Measurements from ENCODE around the gene B9D2. TPM values are rescaled to one million over a fixed set of nuclear protein-coding genes. Genes with fewer than 3 reads are reported as not detected.

B9D2 gene
- total RNA-seq, 1 experiment from 2014 or later, result 7.3 TPM

DNA sequence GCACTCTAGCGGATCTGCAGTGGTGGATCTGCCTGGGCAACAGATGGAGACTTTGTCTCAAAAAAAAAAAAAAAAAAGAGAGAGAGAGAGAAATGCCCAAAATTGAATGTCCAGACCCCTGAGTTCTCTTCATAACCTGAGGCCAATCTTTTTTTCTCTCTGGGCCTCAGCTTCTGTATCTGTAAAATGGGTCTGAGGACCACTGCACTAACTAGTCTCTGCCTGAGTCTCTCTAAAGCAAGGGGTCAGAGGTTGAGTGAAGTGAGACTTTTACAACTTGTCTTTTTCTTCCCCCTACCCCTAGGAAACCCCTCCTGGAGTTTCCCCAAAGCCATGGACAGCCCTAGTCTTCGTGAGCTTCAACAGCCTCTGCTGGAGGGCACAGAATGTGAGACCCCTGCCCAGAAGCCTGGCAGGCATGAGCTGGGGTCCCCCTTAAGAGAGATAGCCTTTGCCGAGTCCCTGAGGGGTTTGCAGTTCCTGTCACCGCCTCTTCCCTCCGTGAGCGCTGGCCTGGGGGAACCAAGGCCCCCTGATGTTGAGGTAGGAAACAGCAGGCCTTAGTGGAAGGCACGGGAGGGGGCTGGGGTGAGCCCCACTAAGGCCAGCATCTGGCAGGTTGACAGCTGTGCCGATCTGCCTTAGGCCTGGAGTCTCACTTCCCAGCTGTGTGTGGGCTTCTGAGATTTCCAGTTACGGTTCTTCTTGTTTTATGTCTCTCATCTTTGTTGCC, 14.2 kb upstream of the B9D2 start:
- DNase-seq (ENCODE audit: low read depth, low spot score), result no peak
- ChIA-PET RAD21 (ENCODE audit: low non-redundant PET in 1 of 2, low total read pairs in 2 of 2, uncharacterized antibody in 2 of 2, unreplicated experiment in 2 of 2) (no interaction called here), POLR2A (no interaction called here), CTCF (no interaction called here)
- no TSS peak for BruUV-seq (replicated peaks)
- Histone ChIP-seq H3K4me1 (ENCODE audit: control insufficient read depth in 1 of 2, insufficient read depth in 2 of 2, low read length in 2 of 2) (peaks cover 10 to 26% of the 10 kb centered on the region in 2 experiments), H2AFZ (ENCODE audit: low read depth, low read length, poor library complexity, severe bottlenecking) (no peak overlapping the region), H3K27ac (ENCODE audit: low read depth, low read length) (no peak overlapping the region), H3K36me3 (ENCODE audit: control insufficient read depth in 1 of 2, insufficient read depth in 2 of 2, low read length in 2 of 2) (no peaks in the 10 kb centered on the region; a peak in 1 of 4 replicates), H4K20me1 (ENCODE audit: insufficient read depth) (no peaks in the 10 kb centered on the region), H3K27me3 (ENCODE audit: insufficient read depth, low read length) (no peaks in the 10 kb centered on the region), H3K9me2 (ENCODE audit: insufficient read depth) (no peaks in the 10 kb centered on the region), H3K9ac (ENCODE audit: low read length) (no peak overlapping the region), H3K79me2 (ENCODE audit: insufficient read depth, low read length) (no peaks in the 10 kb centered on the region), H3K9me3 (ENCODE audit: control insufficient read depth in 1 of 2, insufficient read depth in 1 of 2, low read depth in 1 of 2, low read length in 2 of 2) (no peaks in the 10 kb centered on the region), H3K4me2 (ENCODE audit: low read length) (no peak overlapping the region), H3K4me3 (replicated peaks in 1 of 2; ENCODE audit: low read depth in 1 of 2, low read length in 2 of 2) (no peak overlapping the region)
- intact Hi-C loops (cut with micrococcal nuclease), result no loop called here
- TF ChIP-seq, protein P1, sequence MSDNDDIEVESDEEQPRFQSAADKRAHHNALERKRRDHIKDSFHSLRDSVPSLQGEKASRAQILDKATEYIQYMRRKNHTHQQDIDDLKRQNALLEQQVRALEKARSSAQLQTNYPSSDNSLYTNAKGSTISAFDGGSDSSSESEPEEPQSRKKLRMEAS (IDR thresholded peaks at IDR 0.05), result no peak
- ATAC-seq, result no peak

DNA sequence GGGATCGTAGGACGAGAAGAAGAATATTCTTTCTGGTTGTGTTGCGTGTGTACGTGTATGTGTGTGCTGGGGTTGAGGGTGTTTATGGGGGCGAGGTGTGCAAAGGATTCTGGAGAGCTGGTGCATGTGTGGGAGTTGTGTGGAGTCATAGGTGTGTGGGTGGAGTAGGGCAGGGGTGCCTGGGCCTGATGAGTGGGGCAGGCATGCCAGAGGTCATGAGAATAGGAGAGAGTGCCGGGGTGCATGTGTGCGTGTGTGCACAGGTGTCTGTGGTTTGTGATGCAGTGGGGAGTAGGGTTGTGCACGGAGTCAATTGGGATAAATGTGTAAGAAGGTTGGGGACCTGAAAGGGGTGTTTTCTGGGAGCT, 13.0 kb upstream of the B9D2 start:
- Histone ChIP-seq H3K27ac (ENCODE audit: low read depth, low read length) (no peak overlapping the region), H3K4me1 (ENCODE audit: control insufficient read depth in 1 of 2, insufficient read depth in 2 of 2, low read length in 2 of 2) (peaks cover 10 to 26% of the 10 kb centered on the region in 2 experiments), H3K36me3 (ENCODE audit: control insufficient read depth in 1 of 2, insufficient read depth in 2 of 2, low read length in 2 of 2) (no peaks in the 10 kb centered on the region), H3K4me3 (replicated peaks in 1 of 2; ENCODE audit: low read depth in 1 of 2, low read length in 2 of 2) (no peak overlapping the region), H3K27me3 (ENCODE audit: insufficient read depth, low read length) (no peaks in the 10 kb centered on the region), H4K20me1 (ENCODE audit: insufficient read depth) (no peaks in the 10 kb centered on the region), H3K9me2 (ENCODE audit: insufficient read depth) (no peaks in the 10 kb centered on the region), H3K9me3 (ENCODE audit: control insufficient read depth in 1 of 2, insufficient read depth in 1 of 2, low read depth in 1 of 2, low read length in 2 of 2) (no peaks in the 10 kb centered on the region), H2AFZ (ENCODE audit: low read depth, low read length, poor library complexity, severe bottlenecking) (no peak overlapping the region), H3K9ac (ENCODE audit: low read length) (no peak overlapping the region), H3K4me2 (ENCODE audit: low read length) (no peak overlapping the region), H3K79me2 (ENCODE audit: insufficient read depth, low read length) (no peaks in the 10 kb centered on the region)
- BruUV-seq (replicated peaks), result no TSS peak
- CTCF ChIA-PET, result interaction anchor here (0.7 kb wide), 1 partner anchor 270 kb away, joined by 3 read pairs; no protein-coding TSS in a partner anchor
- TF ChIP-seq EZH2phosphoT487 (IDR thresholded peaks at IDR 0.05; ENCODE audit: borderline replicate concordance), result no peak
- TF ChIP-seq FOSL1 (IDR thresholded peaks at IDR 0.05; ENCODE audit: low read depth), result no peak
- TF ChIP-seq CEBPB (IDR thresholded peaks at IDR 0.05; ENCODE audit: low read depth), result no peak
- TF ChIP-seq EGR1 (IDR thresholded peaks at IDR 0.05; ENCODE audit: low read depth), result no peak
- no peak for TF ChIP-seq CBX3 (IDR thresholded peaks at IDR 0.05; ENCODE audit: low read depth)
- TF ChIP-seq POLR2A (IDR thresholded peaks at IDR 0.05; ENCODE audit: borderline replicate concordance, extremely low read depth, insufficient read depth, insufficient read length), result no peak
- TF ChIP-seq YY1 (IDR thresholded peaks at IDR 0.05; ENCODE audit: extremely low read depth, insufficient replicate concordance, low read depth, low read length), result no peak
- TF ChIP-seq EZH2 (IDR thresholded peaks at IDR 0.05), result no peak
- no peak for TF ChIP-seq RAD21 (IDR thresholded peaks at IDR 0.05; ENCODE audit: low read depth)
- TF ChIP-seq SIN3A (IDR thresholded peaks at IDR 0.05; ENCODE audit: low read depth), result no peak
- no peak for TF ChIP-seq SRF (IDR thresholded peaks at IDR 0.05; ENCODE audit: low read depth)
- TF ChIP-seq, protein P2, sequence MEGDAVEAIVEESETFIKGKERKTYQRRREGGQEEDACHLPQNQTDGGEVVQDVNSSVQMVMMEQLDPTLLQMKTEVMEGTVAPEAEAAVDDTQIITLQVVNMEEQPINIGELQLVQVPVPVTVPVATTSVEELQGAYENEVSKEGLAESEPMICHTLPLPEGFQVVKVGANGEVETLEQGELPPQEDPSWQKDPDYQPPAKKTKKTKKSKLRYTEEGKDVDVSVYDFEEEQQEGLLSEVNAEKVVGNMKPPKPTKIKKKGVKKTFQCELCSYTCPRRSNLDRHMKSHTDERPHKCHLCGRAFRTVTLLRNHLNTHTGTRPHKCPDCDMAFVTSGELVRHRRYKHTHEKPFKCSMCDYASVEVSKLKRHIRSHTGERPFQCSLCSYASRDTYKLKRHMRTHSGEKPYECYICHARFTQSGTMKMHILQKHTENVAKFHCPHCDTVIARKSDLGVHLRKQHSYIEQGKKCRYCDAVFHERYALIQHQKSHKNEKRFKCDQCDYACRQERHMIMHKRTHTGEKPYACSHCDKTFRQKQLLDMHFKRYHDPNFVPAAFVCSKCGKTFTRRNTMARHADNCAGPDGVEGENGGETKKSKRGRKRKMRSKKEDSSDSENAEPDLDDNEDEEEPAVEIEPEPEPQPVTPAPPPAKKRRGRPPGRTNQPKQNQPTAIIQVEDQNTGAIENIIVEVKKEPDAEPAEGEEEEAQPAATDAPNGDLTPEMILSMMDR (IDR thresholded peaks at IDR 0.05 in 2 of 3, conservative IDR thresholded peaks at IDR 0.05 in 1 of 3; ENCODE audit: borderline replicate concordance in 1 of 3, insufficient read depth in 1 of 3, low read depth in 2 of 3, low read length in 2 of 3), result no peak
- RAD21 ChIA-PET (ENCODE audit: low non-redundant PET in 1 of 2, low total read pairs in 2 of 2, uncharacterized antibody in 2 of 2, unreplicated experiment in 2 of 2), result no interaction called here
- ATAC-seq (no peak), DNase-seq (ENCODE audit: low read depth, low spot score) (no peak)
- POLR2A ChIA-PET, result no interaction called here
- intact Hi-C loops (cut with micrococcal nuclease), result no loop called here
